Nephron (organoid): ENCODE data around the gene PHF21A.
A peak's percentile ranks its signal among the peaks of the same experiment; 100 is the strongest.

ENCODE experiments used
- H3K27ac Mint-ChIP-seq, 3 experiments: 2 replicates each; pipeline ENCODE4 v1.8.0; 2020; ENCODE audit warnings: mixed read lengths in 3 of 3, mild to moderate bottlenecking in 2 of 3, moderate library complexity in 1 of 3
- H3K27me3 Mint-ChIP-seq: 2 replicates; pipeline ENCODE4 v1.8.0; 2021; ENCODE audit warnings: low read depth, mild to moderate bottlenecking, moderate library complexity, mixed read lengths
- H3K36me3 Mint-ChIP-seq: 2 replicates; pipeline ENCODE4 v1.8.0; 2020; ENCODE audit warnings: low read depth, mixed read lengths
- H3K4me1 Mint-ChIP-seq: 2 replicates; pipeline ENCODE4 v1.8.0; 2020; ENCODE audit warnings: mixed read lengths
- H3K4me3 Mint-ChIP-seq, 3 experiments: 2 replicates each; pipeline ENCODE4 v1.8.0; 2020; ENCODE audit warnings: mild to moderate bottlenecking in 3 of 3, mixed read lengths in 3 of 3, moderate library complexity in 2 of 3
- H3K9me3 Mint-ChIP-seq: 2 replicates; pipeline ENCODE4 v1.8.0; 2020; ENCODE audit warnings: mixed read lengths
- TF ChIP-seq, protein P1 (sequence below), 3 experiments: fragments of 200-600 bp; sonication (generic); IDR thresholded peaks; one replicate each; pipeline ENCODE4 v1.5.0; 2021; ENCODE audit warnings: antibody characterized with exemption in 3 of 3; ENCODE audit not compliant: unreplicated experiment in 3 of 3

Gene PHF21A

DNA sequence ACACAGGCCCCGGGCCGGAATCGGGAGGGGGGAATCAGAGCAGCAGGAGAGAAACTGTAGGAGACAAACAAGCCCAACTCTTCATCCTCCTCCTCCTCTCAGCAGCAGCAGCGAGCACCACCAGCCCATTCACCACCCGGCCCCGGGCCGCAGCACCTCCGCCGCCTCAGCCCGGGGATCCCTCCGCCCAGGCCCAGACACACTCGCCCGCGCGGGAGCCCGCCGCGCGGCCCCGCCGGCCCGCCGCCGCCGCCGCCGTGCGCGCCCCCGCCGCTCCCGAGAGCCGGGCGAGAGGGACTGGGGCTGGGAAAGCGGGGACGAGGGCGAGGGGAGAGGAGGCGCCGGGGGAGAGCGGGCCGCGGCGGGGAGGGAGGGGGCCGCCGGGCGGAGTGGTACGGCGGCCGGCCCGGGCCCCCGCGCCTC is at the start of gene PHF21A:
Gene PHF21A, minus strand, starts transcription at position 154 of the 423 bp plus-strand sequence. CDS start 37,235 bp downstream, outside the sequence.
- Mint-ChIP-seq H3K27ac (peak within 1 kb of the TSS; percentile 93 to 100 (median 99)), H3K9me3 (no peaks in the 10 kb centered on the region), H3K4me3 (peak within 1 kb of the TSS; percentile 93 to 99 (median 98)), H3K36me3 (no peaks in the 10 kb centered on the region), H3K27me3 (no peaks in the 10 kb centered on the region), H3K4me1 (peaks cover 33% of the 10 kb centered on the region)
- TF ChIP-seq, protein P1, sequence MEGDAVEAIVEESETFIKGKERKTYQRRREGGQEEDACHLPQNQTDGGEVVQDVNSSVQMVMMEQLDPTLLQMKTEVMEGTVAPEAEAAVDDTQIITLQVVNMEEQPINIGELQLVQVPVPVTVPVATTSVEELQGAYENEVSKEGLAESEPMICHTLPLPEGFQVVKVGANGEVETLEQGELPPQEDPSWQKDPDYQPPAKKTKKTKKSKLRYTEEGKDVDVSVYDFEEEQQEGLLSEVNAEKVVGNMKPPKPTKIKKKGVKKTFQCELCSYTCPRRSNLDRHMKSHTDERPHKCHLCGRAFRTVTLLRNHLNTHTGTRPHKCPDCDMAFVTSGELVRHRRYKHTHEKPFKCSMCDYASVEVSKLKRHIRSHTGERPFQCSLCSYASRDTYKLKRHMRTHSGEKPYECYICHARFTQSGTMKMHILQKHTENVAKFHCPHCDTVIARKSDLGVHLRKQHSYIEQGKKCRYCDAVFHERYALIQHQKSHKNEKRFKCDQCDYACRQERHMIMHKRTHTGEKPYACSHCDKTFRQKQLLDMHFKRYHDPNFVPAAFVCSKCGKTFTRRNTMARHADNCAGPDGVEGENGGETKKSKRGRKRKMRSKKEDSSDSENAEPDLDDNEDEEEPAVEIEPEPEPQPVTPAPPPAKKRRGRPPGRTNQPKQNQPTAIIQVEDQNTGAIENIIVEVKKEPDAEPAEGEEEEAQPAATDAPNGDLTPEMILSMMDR (IDR thresholded peaks at IDR 0.05; ENCODE audit: unreplicated experiment in 3 of 3): no peak

DNA sequence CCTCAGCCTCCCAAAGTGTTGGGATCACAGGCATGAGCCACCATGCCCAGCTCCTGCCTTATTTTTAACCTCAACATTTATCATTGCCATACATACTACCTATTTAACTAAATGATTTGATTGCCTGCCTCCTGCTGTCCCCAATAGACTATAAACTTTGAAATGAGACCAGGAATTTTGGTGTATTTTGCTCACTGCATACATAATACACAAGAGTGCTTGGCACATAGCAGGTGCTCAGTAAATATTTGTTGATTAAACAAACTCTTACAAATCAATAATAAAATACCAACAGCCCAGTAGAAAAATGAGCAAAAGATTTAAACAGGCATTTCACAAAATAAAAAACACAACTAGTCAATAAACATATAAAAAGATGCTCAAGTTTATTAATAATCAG is 49.5 kb upstream of the PHF21A start:
- H3K36me3 Mint-ChIP-seq: no peaks in the 10 kb centered on the region
- no peaks in the 10 kb centered on the region for H3K4me1 Mint-ChIP-seq
- H3K27ac Mint-ChIP-seq: no peak overlapping the region
- TF ChIP-seq, protein P1 (IDR thresholded peaks at IDR 0.05; ENCODE audit: unreplicated experiment in 3 of 3): no peak
- no peaks in the 10 kb centered on the region for H3K9me3 Mint-ChIP-seq
- H3K4me3 Mint-ChIP-seq: no peak overlapping the region
- peaks cover 4% of the 10 kb centered on the region for H3K27me3 Mint-ChIP-seq

DNA sequence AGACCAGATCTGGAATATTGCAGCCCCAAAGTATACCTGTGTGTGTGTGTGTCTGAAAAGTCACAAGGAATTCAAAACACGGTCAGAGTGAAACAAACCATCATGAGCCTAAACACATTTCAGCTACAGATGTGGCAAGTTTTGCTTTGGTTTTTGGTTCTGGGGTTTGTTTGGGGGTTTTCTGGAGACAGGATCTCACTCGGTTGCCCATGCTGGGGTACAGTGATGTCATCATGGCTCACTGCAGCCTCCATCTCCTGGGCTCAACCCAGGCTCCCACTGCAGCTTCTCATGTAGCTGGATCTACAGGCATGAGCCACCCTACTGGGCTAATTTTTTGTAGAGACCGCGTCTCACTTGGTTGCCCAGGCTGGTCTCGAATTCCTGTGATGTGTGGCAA is 41.4 kb upstream of the PHF21A start:
- Mint-ChIP-seq H3K4me1 (no peaks in the 10 kb centered on the region), H3K4me3 (no peak overlapping the region), H3K27ac (no peak overlapping the region), H3K9me3 (peaks cover 3% of the 10 kb centered on the region), H3K36me3 (no peaks in the 10 kb centered on the region), H3K27me3 (peaks cover 25% of the 10 kb centered on the region)
- TF ChIP-seq, protein P1 (IDR thresholded peaks at IDR 0.05; ENCODE audit: unreplicated experiment in 3 of 3): no peak

DNA sequence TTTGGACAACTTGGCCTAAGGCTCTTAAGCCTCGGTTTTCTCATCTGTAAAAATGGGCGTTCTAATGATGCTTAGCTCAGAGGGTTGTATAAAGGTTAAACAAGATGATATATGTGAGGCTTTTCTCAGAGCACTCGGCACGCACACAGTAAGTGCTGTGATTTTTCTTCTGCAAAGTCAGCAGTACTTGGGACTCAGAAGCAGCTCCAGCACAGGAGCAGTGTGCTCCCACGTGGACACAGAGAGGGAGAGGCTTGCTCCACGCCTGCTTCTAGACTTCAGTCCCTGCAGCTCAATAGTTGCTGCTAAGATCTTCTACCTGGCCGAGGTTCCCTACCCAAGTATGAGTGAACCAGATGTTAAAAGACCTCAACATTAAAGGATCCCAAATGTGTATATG is 39.9 kb upstream of the PHF21A start:
- Mint-ChIP-seq H3K36me3 (no peaks in the 10 kb centered on the region), H3K4me1 (no peaks in the 10 kb centered on the region), H3K27me3 (peaks cover 28% of the 10 kb centered on the region), H3K9me3 (peaks cover 3% of the 10 kb centered on the region), H3K4me3 (no peak overlapping the region), H3K27ac (no peak overlapping the region)
- TF ChIP-seq, protein P1 (IDR thresholded peaks at IDR 0.05; ENCODE audit: unreplicated experiment in 3 of 3): no peak

DNA sequence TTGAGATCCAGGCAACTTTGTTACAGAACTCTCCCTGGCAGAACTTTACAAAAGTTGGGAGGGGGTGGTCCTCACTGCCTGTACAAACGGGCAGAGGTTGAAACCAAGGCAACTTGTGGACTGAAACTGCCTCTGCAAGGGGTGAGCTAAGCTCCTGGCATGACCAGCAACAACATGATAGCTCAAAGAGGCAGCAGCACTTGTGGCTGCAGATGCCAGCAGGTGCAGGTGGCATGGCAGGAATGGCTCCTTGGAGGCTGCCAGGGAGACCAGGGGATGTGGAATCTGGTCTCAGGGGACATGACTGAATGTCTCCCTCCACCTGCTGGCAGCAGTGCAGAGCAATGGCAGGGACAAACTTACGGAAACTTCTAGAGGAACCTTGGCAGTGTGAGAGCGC is 38.8 kb upstream of the PHF21A start:
- Mint-ChIP-seq H3K36me3 (no peaks in the 10 kb centered on the region), H3K4me3 (no peak overlapping the region), H3K27ac (no peak overlapping the region), H3K4me1 (no peaks in the 10 kb centered on the region), H3K27me3 (peaks cover 28% of the 10 kb centered on the region), H3K9me3 (peaks cover 3% of the 10 kb centered on the region)
- TF ChIP-seq, protein P1 (IDR thresholded peaks at IDR 0.05; ENCODE audit: unreplicated experiment in 3 of 3): no peak

DNA sequence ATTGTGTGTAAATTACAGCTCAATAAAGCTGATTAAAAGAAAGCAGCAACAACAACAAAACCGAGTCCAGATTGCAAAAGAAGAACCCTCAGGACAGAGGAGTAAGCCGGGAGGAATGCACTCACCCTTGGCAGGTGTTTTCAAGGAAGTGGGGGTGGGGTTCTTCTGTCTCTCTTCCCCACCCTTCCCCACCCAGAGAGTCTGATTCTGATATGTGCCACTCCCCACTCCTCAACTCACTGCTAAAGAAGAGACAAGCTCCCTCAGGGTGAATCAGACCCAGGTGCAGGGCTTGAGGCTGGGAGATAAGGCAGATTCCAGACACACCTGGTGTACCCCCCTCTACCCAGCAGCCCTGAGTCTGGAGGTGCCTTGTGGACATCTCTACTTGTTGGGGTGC is 38.4 kb upstream of the PHF21A start:
- no peaks in the 10 kb centered on the region for H3K36me3 Mint-ChIP-seq
- TF ChIP-seq, protein P1 (IDR thresholded peaks at IDR 0.05; ENCODE audit: unreplicated experiment in 3 of 3): no peak
- H3K9me3 Mint-ChIP-seq: peaks cover 3% of the 10 kb centered on the region
- H3K4me1 Mint-ChIP-seq: no peaks in the 10 kb centered on the region
- H3K27ac Mint-ChIP-seq: no peak overlapping the region
- H3K4me3 Mint-ChIP-seq: no peak overlapping the region
- peaks cover 28% of the 10 kb centered on the region for H3K27me3 Mint-ChIP-seq
